HEK293 (cell line): ENCODE results near the gene POU5F1.
A peak's percentile ranks its signal among the peaks of the same experiment; 100 is the strongest.

Experiments
- EGR2 ChIP-seq: fragments of 450-650 bp; formaldehyde crosslinking; IDR thresholded peaks from 2 replicates; pipeline ENCODE4 v1.5.1; 2016; ENCODE audit warnings: low read depth, missing biosample characterization, missing genetic modification characterization
- KLF1 ChIP-seq: fragments of 450-650 bp; formaldehyde crosslinking; IDR thresholded peaks from 2 replicates; pipeline ENCODE4 v1.5.1; 2016; ENCODE audit warnings: missing biosample characterization, missing genetic modification characterization
- KLF9 ChIP-seq: fragments of 450-650 bp; formaldehyde crosslinking; IDR thresholded peaks from 2 replicates; pipeline ENCODE4 v1.5.1; 2016; ENCODE audit warnings: missing biosample characterization, missing genetic modification characterization, low read depth
- PRDM1 ChIP-seq: fragments of 450-650 bp; formaldehyde crosslinking; IDR thresholded peaks from 2 replicates; pipeline ENCODE4; 2016; ENCODE audit warnings: missing biosample characterization, missing genetic modification characterization
- ZBTB21 ChIP-seq: fragments of 450-650 bp; formaldehyde crosslinking; IDR thresholded peaks from 2 replicates; pipeline ENCODE4 v1.5.1; 2017; ENCODE audit warnings: missing biosample characterization, missing genetic modification characterization
- ZFHX2 ChIP-seq: fragments of 450-650 bp; formaldehyde crosslinking; conservative IDR thresholded peaks from 2 replicates; pipeline ENCODE4 v1.5.1; 2016; ENCODE audit warnings: missing biosample characterization, missing genetic modification characterization
- ZFP37 ChIP-seq: fragments of 450-650 bp; formaldehyde crosslinking; IDR thresholded peaks from 2 replicates; pipeline ENCODE4 v1.5.1; 2016; ENCODE audit warnings: missing biosample characterization, missing genetic modification characterization
- ZNF112 ChIP-seq: fragments of 450-650 bp; formaldehyde crosslinking; IDR thresholded peaks from 2 replicates; pipeline ENCODE4 v1.5.0; 2017; ENCODE audit warnings: missing biosample characterization, missing genetic modification characterization
- ZNF169 ChIP-seq: fragments of 450-650 bp; formaldehyde crosslinking; IDR thresholded peaks from 2 replicates; pipeline ENCODE4 v1.5.1; 2016; ENCODE audit warnings: missing biosample characterization, missing genetic modification characterization
- ZNF175 ChIP-seq: fragments of 450-650 bp; formaldehyde crosslinking; IDR thresholded peaks from 2 replicates; pipeline ENCODE4 v1.5.1; 2016; ENCODE audit warnings: missing biosample characterization, missing genetic modification characterization
- ZNF184 ChIP-seq: fragments of 450-650 bp; IDR thresholded peaks from 2 replicates; pipeline ENCODE4 v1.5.1; 2018; ENCODE audit warnings: missing biosample characterization, mild to moderate bottlenecking, missing genetic modification characterization
- ZNF239 ChIP-seq: fragments of 450-650 bp; formaldehyde crosslinking; IDR thresholded peaks from 2 replicates; pipeline ENCODE4 v1.5.1; 2016; ENCODE audit warnings: missing biosample characterization, missing genetic modification characterization
- ZNF248 ChIP-seq: fragments of 450-650 bp; formaldehyde crosslinking; IDR thresholded peaks from 2 replicates; pipeline ENCODE4 v1.5.1; 2017; ENCODE audit warnings: missing biosample characterization, missing genetic modification characterization
- ZNF366 ChIP-seq: fragments of 450-650 bp; formaldehyde crosslinking; conservative IDR thresholded peaks from 2 replicates; pipeline ENCODE4 v1.5.1; 2016; ENCODE audit warnings: missing biosample characterization, missing genetic modification characterization
- ZNF426 ChIP-seq: fragments of 450-650 bp; formaldehyde crosslinking; IDR thresholded peaks from 2 replicates; pipeline ENCODE4 v1.5.1; 2017; ENCODE audit warnings: missing biosample characterization, missing genetic modification characterization, mild to moderate bottlenecking, inconsistent platforms, moderate library complexity
- ZNF433 ChIP-seq: fragments of 450-650 bp; formaldehyde crosslinking; IDR thresholded peaks from 2 replicates; pipeline ENCODE4 v1.5.1; 2016; ENCODE audit warnings: missing biosample characterization, missing genetic modification characterization, low read depth
- ZNF514 ChIP-seq: fragments of 450-650 bp; formaldehyde crosslinking; IDR thresholded peaks from 2 replicates; pipeline ENCODE4 v1.5.1; 2016; ENCODE audit warnings: missing biosample characterization, missing genetic modification characterization
- ZNF610 ChIP-seq: fragments of 450-650 bp; formaldehyde crosslinking; IDR thresholded peaks from 2 replicates; pipeline ENCODE4 v1.5.1; 2016; ENCODE audit warnings: missing biosample characterization, missing genetic modification characterization, borderline replicate concordance
- ZNF654 ChIP-seq: fragments of 450-650 bp; formaldehyde crosslinking; IDR thresholded peaks from 2 replicates; pipeline ENCODE4 v1.5.1; 2016; ENCODE audit warnings: low read depth, missing biosample characterization, missing genetic modification characterization
- ZNF660 ChIP-seq: fragments of 450-650 bp; IDR thresholded peaks from 2 replicates; pipeline ENCODE4 v1.5.1; 2018; ENCODE audit warnings: missing biosample characterization, mild to moderate bottlenecking, missing genetic modification characterization
- ZNF776 ChIP-seq: fragments of 450-650 bp; formaldehyde crosslinking; IDR thresholded peaks from 2 replicates; pipeline ENCODE4 v1.5.0; 2017; ENCODE audit warnings: missing biosample characterization, missing genetic modification characterization, borderline replicate concordance
- ZNF843 ChIP-seq: fragments of 450-650 bp; formaldehyde crosslinking; IDR thresholded peaks from 2 replicates; pipeline ENCODE4 v1.5.1; 2016; ENCODE audit warnings: missing biosample characterization, missing genetic modification characterization
- ZSCAN23 ChIP-seq: fragments of 450-650 bp; formaldehyde crosslinking; IDR thresholded peaks from 2 replicates; pipeline ENCODE4 v1.5.1; 2016; ENCODE audit warnings: missing biosample characterization, missing genetic modification characterization
- ZSCAN30 ChIP-seq: fragments of 450-650 bp; IDR thresholded peaks from 2 replicates; pipeline ENCODE4 v1.5.1; 2018; ENCODE audit warnings: missing biosample characterization, mild to moderate bottlenecking, missing genetic modification characterization, moderate library complexity
- TF ChIP-seq, protein P1 (sequence below): fragments of 450-650 bp; formaldehyde crosslinking; IDR thresholded peaks from 2 replicates; pipeline ENCODE4 v1.5.1; 2016; ENCODE audit warnings: missing biosample characterization, missing genetic modification characterization
- TF ChIP-seq, protein P2 (sequence below): fragments of 450-650 bp; formaldehyde crosslinking; IDR thresholded peaks from 2 replicates; pipeline ENCODE4 v1.5.1; 2016; ENCODE audit warnings: missing biosample characterization, missing genetic modification characterization
- TF ChIP-seq, protein P3 (sequence below): fragments of 450-650 bp; formaldehyde crosslinking; IDR thresholded peaks from 2 replicates; pipeline ENCODE4 v1.5.1; 2016; ENCODE audit warnings: missing biosample characterization, missing genetic modification characterization, borderline replicate concordance
- TF ChIP-seq, protein P4 (sequence below): fragments of 450-650 bp; formaldehyde crosslinking; IDR thresholded peaks from 2 replicates; pipeline ENCODE4 v1.5.1; 2016; ENCODE audit warnings: missing biosample characterization, missing genetic modification characterization
- TF ChIP-seq, protein P5 (sequence below): fragments of 450-650 bp; formaldehyde crosslinking; IDR thresholded peaks from 2 replicates; pipeline ENCODE4 v1.5.1; 2016; ENCODE audit warnings: missing biosample characterization, missing genetic modification characterization

POU5F1 gene

DNA sequence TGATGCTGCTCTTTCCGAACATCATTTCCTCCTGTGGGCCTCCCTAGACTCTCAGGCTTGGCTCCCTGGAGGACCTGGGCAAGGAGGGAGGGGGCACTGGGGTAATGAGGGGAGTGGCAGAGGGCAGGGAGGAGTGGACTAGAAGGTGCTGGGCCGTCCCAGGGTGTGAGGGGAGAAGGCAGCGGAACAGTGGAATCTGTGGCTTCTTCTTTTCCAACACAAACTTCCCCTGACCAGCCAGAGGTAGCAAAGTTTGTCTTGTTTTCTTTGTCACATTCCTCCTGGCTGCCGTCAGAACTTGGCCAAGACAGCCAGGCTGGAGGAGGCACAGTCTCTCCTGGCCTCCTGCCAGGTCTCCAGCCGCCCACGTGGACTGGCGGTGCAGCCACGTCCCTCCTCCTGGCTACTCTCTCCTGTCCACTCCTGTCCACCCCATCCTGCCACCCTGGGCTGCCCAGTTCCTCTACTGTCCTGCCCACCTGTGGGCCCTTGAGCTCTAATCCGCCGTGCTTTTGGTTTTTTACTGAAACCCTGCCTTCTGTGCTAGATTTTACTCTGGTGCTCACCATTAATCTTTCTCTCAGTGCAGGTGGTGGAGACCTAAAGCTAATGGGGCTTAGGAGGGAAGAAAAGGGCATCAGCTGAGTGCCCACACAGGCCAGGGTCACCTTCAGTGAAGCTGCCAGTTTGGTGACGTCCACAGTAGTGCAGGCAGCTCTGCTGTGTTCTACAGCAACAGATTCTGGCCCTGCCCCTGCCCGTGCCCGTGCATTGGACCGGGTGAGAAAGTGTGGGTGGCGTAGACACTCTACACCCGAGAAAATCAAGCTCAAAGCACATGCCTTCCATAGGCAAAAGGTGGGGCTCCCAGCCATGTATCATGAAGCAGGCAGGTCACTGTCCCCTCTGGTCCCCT, 47.4 kb downstream of the POU5F1 start (continued):
- TF ChIP-seq ZFP37 (tag by site-specific recombination) (no peak), ZNF175 (no peak), KLF9 (tag by site-specific recombination) (no peak), ZBTB21 (tag by site-specific recombination) (peak; percentile 46; the same call in 1 of the 2 replicates), ZNF843 (tag by site-specific recombination) (0 out of 2 replicates have a peak, but pooled peaks have one; percentile 16), ZFHX2 (peak; percentile 88), PRDM1 (tag by site-specific recombination) (peak; percentile 66), ZNF112 (tag by site-specific recombination) (no peak), ZNF433 (no peak), ZNF654 (no peak), ZNF426 (tag by site-specific recombination) (no peak), ZNF169 (tag by site-specific recombination) (no peak), ZNF776 (no peak), ZNF248 (no peak), ZNF660 (tag by site-specific recombination) (peak; percentile 94), KLF1 (tag by site-specific recombination) (peak; percentile 42), ZNF366 (peak; percentile 59), ZNF514 (tag by site-specific recombination) (no peak), ZSCAN30 (tag by site-specific recombination) (0 out of 2 replicates have a peak, but pooled peaks have one; percentile 22), ZSCAN23 (tag by site-specific recombination) (no peak), EGR2 (tag by site-specific recombination) (peak; percentile 66), ZNF184 (tag by site-specific recombination) (peak; percentile 41; the same call in 1 of the 2 replicates), ZNF610 (tag by site-specific recombination) (no peak), ZNF239 (tag by site-specific recombination) (no peak)
- TF ChIP-seq, protein P1, sequence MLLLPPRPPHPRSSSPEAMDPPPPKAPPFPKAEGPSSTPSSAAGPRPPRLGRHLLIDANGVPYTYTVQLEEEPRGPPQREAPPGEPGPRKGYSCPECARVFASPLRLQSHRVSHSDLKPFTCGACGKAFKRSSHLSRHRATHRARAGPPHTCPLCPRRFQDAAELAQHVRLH (tag by site-specific recombination), result no peak
- TF ChIP-seq, protein P2, sequence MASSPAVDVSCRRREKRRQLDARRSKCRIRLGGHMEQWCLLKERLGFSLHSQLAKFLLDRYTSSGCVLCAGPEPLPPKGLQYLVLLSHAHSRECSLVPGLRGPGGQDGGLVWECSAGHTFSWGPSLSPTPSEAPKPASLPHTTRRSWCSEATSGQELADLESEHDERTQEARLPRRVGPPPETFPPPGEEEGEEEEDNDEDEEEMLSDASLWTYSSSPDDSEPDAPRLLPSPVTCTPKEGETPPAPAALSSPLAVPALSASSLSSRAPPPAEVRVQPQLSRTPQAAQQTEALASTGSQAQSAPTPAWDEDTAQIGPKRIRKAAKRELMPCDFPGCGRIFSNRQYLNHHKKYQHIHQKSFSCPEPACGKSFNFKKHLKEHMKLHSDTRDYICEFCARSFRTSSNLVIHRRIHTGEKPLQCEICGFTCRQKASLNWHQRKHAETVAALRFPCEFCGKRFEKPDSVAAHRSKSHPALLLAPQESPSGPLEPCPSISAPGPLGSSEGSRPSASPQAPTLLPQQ, result peak; percentile 56; the same call in 1 of the 2 replicates
- TF ChIP-seq, protein P3, sequence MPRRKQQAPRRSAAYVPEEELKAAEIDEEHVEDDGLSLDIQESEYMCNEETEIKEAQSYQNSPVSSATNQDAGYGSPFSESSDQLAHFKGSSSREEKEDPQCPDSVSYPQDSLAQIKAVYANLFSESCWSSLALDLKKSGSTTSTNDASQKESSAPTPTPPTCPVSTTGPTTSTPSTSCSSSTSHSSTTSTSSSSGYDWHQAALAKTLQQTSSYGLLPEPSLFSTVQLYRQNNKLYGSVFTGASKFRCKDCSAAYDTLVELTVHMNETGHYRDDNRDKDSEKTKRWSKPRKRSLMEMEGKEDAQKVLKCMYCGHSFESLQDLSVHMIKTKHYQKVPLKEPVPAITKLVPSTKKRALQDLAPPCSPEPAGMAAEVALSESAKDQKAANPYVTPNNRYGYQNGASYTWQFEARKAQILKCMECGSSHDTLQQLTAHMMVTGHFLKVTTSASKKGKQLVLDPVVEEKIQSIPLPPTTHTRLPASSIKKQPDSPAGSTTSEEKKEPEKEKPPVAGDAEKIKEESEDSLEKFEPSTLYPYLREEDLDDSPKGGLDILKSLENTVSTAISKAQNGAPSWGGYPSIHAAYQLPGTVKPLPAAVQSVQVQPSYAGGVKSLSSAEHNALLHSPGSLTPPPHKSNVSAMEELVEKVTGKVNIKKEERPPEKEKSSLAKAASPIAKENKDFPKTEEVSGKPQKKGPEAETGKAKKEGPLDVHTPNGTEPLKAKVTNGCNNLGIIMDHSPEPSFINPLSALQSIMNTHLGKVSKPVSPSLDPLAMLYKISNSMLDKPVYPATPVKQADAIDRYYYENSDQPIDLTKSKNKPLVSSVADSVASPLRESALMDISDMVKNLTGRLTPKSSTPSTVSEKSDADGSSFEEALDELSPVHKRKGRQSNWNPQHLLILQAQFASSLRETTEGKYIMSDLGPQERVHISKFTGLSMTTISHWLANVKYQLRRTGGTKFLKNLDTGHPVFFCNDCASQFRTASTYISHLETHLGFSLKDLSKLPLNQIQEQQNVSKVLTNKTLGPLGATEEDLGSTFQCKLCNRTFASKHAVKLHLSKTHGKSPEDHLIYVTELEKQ, result peak; percentile 48; the same call in 1 of the 2 replicates
- TF ChIP-seq, protein P4, sequence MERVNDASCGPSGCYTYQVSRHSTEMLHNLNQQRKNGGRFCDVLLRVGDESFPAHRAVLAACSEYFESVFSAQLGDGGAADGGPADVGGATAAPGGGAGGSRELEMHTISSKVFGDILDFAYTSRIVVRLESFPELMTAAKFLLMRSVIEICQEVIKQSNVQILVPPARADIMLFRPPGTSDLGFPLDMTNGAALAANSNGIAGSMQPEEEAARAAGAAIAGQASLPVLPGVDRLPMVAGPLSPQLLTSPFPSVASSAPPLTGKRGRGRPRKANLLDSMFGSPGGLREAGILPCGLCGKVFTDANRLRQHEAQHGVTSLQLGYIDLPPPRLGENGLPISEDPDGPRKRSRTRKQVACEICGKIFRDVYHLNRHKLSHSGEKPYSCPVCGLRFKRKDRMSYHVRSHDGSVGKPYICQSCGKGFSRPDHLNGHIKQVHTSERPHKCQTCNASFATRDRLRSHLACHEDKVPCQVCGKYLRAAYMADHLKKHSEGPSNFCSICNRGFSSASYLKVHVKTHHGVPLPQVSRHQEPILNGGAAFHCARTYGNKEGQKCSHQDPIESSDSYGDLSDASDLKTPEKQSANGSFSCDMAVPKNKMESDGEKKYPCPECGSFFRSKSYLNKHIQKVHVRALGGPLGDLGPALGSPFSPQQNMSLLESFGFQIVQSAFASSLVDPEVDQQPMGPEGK (tag by site-specific recombination), result peak; percentile 30
- TF ChIP-seq, protein P5, sequence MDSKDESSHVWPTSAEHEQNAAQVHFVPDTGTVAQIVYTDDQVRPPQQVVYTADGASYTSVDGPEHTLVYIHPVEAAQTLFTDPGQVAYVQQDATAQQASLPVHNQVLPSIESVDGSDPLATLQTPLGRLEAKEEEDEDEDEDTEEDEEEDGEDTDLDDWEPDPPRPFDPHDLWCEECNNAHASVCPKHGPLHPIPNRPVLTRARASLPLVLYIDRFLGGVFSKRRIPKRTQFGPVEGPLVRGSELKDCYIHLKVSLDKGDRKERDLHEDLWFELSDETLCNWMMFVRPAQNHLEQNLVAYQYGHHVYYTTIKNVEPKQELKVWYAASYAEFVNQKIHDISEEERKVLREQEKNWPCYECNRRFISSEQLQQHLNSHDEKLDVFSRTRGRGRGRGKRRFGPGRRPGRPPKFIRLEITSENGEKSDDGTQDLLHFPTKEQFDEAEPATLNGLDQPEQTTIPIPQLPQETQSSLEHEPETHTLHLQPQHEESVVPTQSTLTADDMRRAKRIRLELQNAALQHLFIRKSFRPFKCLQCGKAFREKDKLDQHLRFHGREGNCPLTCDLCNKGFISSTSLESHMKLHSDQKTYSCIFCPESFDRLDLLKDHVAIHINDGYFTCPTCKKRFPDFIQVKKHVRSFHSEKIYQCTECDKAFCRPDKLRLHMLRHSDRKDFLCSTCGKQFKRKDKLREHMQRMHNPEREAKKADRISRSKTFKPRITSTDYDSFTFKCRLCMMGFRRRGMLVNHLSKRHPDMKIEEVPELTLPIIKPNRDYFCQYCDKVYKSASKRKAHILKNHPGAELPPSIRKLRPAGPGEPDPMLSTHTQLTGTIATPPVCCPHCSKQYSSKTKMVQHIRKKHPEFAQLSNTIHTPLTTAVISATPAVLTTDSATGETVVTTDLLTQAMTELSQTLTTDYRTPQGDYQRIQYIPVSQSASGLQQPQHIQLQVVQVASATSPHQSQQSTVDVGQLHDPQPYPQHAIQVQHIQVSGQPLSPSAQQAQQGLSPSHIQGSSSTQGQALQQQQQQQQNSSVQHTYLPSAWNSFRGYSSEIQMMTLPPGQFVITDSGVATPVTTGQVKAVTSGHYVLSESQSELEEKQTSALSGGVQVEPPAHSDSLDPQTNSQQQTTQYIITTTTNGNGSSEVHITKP (tag by site-specific recombination), result peak; percentile 65
